ENCODE measurements around the gene COLEC11. TPM values are rescaled to one million over a fixed set of nuclear protein-coding genes. Genes with fewer than 3 reads are reported as not detected.

COLEC11 gene
- total RNA-seq, 1 experiment from 2014 or later: not detected

DNA sequence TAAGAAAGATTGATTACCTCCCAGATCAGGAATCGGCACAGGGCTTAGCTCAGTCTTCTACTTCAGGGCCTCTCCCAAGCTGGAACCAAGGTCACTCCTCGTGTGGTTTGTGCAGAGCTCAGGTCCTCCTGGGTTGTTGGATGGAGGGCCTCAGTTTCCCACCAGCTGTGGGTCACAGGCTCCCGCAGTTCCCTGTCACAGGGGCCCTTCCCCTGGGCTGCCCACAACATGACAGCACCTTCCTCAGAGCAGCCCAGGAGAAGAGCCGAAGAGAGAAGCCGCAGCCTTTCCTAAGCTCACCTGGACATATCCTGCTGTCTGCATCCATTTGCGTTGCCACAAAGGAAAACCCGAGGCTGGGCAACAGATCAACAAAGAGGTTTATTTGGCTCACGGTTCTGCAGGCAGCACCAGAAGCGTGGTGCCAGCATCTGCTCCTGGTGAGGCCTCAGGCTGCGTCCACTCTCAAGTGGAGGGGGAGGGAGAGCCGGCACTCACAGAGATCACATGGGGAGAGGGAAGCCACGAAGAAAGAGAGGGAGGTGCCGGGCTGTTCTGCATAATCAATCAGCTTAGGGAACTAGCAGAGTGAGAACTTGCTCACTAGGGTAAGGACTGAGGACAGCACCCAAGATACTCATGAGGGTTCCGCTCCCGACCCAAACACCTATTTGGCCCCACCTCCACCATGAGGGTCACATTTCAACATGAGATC, 50.1 kb downstream of the COLEC11 start:
- H3K27ac ChIP-seq (ENCODE audit: low read length): no peak overlapping the region
- no peak overlapping the region for H3K9ac ChIP-seq (ENCODE audit: low read length)
- no peak overlapping the region for H2AFZ ChIP-seq (ENCODE audit: low read length)
- no peak overlapping the region for H3K4me2 ChIP-seq (ENCODE audit: low read depth, low read length, poor library complexity, severe bottlenecking)
- H4K20me1 ChIP-seq (ENCODE audit: insufficient read depth, low read depth, low read length): no peaks in the 10 kb centered on the region
- H3K79me2 ChIP-seq (ENCODE audit: low read length): no peaks in the 10 kb centered on the region
- no peaks in the 10 kb centered on the region for H3K9me3 ChIP-seq (ENCODE audit: low read length)
- no peaks in the 10 kb centered on the region for H3K36me3 ChIP-seq (ENCODE audit: insufficient read depth, low read length)
- H3K27me3 ChIP-seq (ENCODE audit: low read length): no peaks in the 10 kb centered on the region
- no peaks in the 10 kb centered on the region for H3K4me1 ChIP-seq (ENCODE audit: low read length)
- no peaks in the 10 kb centered on the region for H3K9me2 ChIP-seq (replicated peaks; ENCODE audit: insufficient read depth, low read length)
- H3K4me3 ChIP-seq (ENCODE audit: low read length): no peak overlapping the region
- no peak for DNase-seq

DNA sequence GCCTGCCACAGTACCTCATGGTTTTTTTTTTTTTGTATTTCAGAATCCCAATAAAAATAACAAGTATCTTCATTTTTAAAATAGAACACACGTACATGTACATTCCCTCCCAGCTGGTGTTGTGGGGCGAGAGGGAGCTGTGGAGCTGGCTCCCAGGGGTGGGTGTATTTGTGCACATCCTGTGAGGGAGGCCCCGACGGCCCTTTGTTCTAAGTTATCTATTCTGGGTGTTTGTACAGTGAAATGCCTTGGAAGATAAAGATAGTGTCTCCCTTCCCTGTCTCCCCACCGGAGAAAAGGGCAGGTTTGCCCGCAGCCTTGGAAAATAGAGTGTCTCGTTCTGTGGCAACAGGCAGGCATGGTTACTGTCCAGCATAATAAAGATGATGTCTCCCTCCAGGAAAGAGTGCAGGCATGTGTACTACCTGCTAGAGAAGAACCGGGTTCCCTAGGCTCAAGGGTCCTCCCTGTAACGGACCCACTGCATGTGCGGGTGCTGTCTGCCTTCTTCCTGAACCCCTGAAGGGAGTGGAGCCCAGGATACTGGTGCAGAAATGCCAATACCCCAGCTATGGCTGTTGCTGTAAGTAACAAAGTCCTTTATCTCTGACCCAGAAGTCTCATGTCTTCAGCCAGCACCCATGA, 51.0 kb downstream of the COLEC11 start:
- Histone ChIP-seq H3K4me3 (ENCODE audit: low read length) (no peak overlapping the region), H3K9me3 (ENCODE audit: low read length) (no peaks in the 10 kb centered on the region), H3K9me2 (replicated peaks; ENCODE audit: insufficient read depth, low read length) (no peaks in the 10 kb centered on the region), H3K27ac (ENCODE audit: low read length) (no peak overlapping the region), H3K27me3 (ENCODE audit: low read length) (no peaks in the 10 kb centered on the region), H3K4me1 (ENCODE audit: low read length) (peaks cover 4% of the 10 kb centered on the region), H2AFZ (ENCODE audit: low read length) (no peak overlapping the region), H4K20me1 (ENCODE audit: insufficient read depth, low read depth, low read length) (no peaks in the 10 kb centered on the region), H3K9ac (ENCODE audit: low read length) (no peak overlapping the region), H3K36me3 (ENCODE audit: insufficient read depth, low read length) (no peaks in the 10 kb centered on the region), H3K4me2 (ENCODE audit: low read depth, low read length, poor library complexity, severe bottlenecking) (no peak overlapping the region), H3K79me2 (ENCODE audit: low read length) (no peaks in the 10 kb centered on the region)
- no peak for DNase-seq

DNA sequence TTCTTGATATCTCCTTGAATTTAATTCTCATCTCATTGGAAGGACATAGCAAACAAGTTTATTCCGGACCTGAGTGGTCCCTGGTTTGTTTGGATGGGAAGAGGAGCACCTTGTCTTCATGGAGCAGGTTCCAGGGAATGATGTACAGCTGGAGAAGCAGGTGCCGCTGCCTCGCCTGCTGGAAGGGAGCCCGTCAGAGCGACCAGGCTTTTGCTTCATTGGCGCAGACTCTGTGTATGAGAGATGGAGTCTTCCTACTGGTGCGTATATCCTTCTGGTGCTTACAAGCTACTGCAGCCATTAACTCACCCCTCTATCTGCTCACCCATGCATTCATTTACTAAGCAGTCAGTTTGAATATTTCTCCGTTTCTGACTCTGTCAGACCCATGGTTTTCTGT, 51.5 kb downstream of the COLEC11 start:
- Histone ChIP-seq H3K9me3 (ENCODE audit: low read length) (no peaks in the 10 kb centered on the region), H3K4me1 (ENCODE audit: low read length) (peaks cover 7% of the 10 kb centered on the region), H3K36me3 (ENCODE audit: insufficient read depth, low read length) (no peaks in the 10 kb centered on the region), H4K20me1 (ENCODE audit: insufficient read depth, low read depth, low read length) (no peaks in the 10 kb centered on the region), H3K79me2 (ENCODE audit: low read length) (no peaks in the 10 kb centered on the region), H2AFZ (ENCODE audit: low read length) (no peak overlapping the region), H3K4me2 (ENCODE audit: low read depth, low read length, poor library complexity, severe bottlenecking) (no peak overlapping the region), H3K9ac (ENCODE audit: low read length) (no peak overlapping the region), H3K9me2 (replicated peaks; ENCODE audit: insufficient read depth, low read length) (no peaks in the 10 kb centered on the region), H3K27me3 (ENCODE audit: low read length) (no peaks in the 10 kb centered on the region), H3K27ac (ENCODE audit: low read length) (no peak overlapping the region), H3K4me3 (ENCODE audit: low read length) (no peak overlapping the region)
- no peak for DNase-seq

DNA sequence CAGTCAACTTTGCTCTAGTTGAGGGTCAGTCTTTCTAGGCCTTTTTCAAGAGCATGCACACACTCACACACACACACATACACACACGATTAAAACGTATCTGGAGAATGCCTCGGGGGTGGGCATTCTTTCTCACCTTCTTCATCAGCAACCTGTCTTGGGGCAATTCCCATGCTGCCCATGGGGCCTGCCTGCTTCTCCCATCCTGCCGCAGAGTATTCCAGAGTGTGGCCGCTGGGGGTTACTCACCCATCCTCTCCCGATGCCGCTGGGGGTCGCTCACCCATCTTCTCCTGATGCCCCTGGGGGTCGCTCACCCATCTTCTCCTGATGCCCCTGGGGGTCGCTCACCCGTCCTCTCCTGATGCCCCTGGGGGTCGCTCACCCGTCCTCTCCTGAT, 52.3 kb downstream of the COLEC11 start:
- Histone ChIP-seq H2AFZ (ENCODE audit: low read length) (no peak overlapping the region), H3K79me2 (ENCODE audit: low read length) (no peaks in the 10 kb centered on the region), H4K20me1 (ENCODE audit: insufficient read depth, low read depth, low read length) (no peaks in the 10 kb centered on the region), H3K9me2 (replicated peaks; ENCODE audit: insufficient read depth, low read length) (no peaks in the 10 kb centered on the region), H3K4me3 (ENCODE audit: low read length) (no peak overlapping the region), H3K27me3 (ENCODE audit: low read length) (no peaks in the 10 kb centered on the region), H3K27ac (ENCODE audit: low read length) (no peak overlapping the region), H3K36me3 (ENCODE audit: insufficient read depth, low read length) (no peaks in the 10 kb centered on the region), H3K4me1 (ENCODE audit: low read length) (peaks cover 15% of the 10 kb centered on the region), H3K9ac (ENCODE audit: low read length) (no peak overlapping the region), H3K9me3 (ENCODE audit: low read length) (no peaks in the 10 kb centered on the region), H3K4me2 (ENCODE audit: low read depth, low read length, poor library complexity, severe bottlenecking) (no peak overlapping the region)
- DNase-seq: no peak

DNA sequence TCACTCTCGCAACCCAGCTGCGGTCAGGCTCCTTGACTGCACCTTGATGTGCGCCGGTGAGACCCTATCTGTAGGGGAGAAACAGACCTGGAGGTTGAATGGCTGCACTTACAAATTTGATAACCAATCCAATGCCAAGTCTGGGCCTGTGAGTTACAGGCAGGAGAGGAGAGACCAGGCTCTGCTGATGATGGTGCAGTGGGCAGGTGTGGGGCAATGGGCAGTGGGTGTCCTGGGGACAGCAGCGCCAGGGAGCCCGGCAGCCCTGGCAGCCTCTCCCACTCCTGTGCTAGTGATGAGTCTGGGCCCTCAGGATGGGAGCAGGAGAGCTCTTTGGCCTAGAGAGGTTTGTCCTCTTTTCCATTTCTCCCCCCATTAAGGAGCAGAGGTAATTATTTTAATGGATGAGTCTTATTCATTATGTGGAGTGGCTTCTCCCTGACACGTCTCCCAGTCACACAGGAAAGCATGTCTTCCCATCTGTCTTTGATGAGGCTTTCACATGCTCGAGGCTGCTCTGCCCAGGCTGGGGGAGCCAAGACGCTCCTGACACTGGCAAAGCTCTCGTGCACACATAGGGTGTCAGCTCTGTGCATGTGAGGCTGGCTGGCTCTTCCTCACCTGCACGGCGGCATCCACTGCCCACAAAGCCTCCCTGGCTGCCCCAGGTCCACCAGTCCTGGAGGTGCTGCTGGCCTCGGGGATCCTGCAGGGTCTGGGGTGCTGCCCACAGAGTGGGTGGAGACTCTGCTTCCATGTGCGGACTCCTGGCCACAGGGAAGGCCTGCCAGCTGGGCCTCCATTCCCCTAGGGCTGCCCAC, 53.1 kb downstream of the COLEC11 start:
- Histone ChIP-seq H3K27me3 (ENCODE audit: low read length) (no peaks in the 10 kb centered on the region), H3K79me2 (ENCODE audit: low read length) (no peaks in the 10 kb centered on the region), H3K9me3 (ENCODE audit: low read length) (no peaks in the 10 kb centered on the region), H3K4me3 (ENCODE audit: low read length) (no peak overlapping the region), H3K36me3 (ENCODE audit: insufficient read depth, low read length) (no peaks in the 10 kb centered on the region), H3K4me1 (ENCODE audit: low read length) (peaks cover 19% of the 10 kb centered on the region), H3K9me2 (replicated peaks; ENCODE audit: insufficient read depth, low read length) (no peaks in the 10 kb centered on the region), H3K9ac (ENCODE audit: low read length) (no peak overlapping the region), H4K20me1 (ENCODE audit: insufficient read depth, low read depth, low read length) (no peaks in the 10 kb centered on the region), H3K27ac (ENCODE audit: low read length) (no peak overlapping the region), H3K4me2 (ENCODE audit: low read depth, low read length, poor library complexity, severe bottlenecking) (no peak overlapping the region), H2AFZ (ENCODE audit: low read length) (no peak overlapping the region)
- no peak for DNase-seq

DNA sequence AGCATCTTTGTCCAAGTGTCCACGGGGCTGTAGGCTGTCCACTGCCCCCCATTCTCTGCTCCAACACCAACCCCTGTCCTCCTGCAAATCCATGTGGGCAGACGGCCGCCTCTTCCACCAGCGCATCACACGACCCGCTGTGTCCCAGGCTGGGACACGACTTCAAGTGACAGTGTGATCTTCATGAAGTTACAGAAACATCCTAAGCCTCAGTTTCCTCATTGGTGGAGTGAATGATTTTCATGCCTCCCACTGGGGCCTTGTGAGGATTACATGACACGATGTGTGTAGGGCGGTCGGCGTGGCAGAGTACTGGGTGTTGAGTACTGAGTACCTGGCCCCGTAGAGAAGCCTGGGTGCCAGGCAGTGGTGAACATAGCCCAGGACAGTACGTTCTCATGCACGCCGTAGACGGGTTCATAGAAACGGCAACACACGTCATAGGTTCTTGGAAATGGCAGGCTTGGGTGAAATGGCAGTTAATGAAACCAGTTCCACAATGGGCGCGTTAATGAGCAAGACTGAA, 53.8 kb downstream of the COLEC11 start:
- no peak overlapping the region for H2AFZ ChIP-seq (ENCODE audit: low read length)
- no peaks in the 10 kb centered on the region for H4K20me1 ChIP-seq (ENCODE audit: insufficient read depth, low read depth, low read length)
- H3K4me2 ChIP-seq (ENCODE audit: low read depth, low read length, poor library complexity, severe bottlenecking): no peak overlapping the region
- H3K4me3 ChIP-seq (ENCODE audit: low read length): no peak overlapping the region
- H3K79me2 ChIP-seq (ENCODE audit: low read length): no peaks in the 10 kb centered on the region
- DNase-seq: no peak
- H3K27me3 ChIP-seq (ENCODE audit: low read length): no peaks in the 10 kb centered on the region
- no peak overlapping the region for H3K27ac ChIP-seq (ENCODE audit: low read length)
- H3K4me1 ChIP-seq (ENCODE audit: low read length): peaks cover 19% of the 10 kb centered on the region
- H3K9ac ChIP-seq (ENCODE audit: low read length): no peak overlapping the region
- H3K9me3 ChIP-seq (ENCODE audit: low read length): no peaks in the 10 kb centered on the region
- no peaks in the 10 kb centered on the region for H3K9me2 ChIP-seq (replicated peaks; ENCODE audit: insufficient read depth, low read length)
- H3K36me3 ChIP-seq (ENCODE audit: insufficient read depth, low read length): no peaks in the 10 kb centered on the region

DNA sequence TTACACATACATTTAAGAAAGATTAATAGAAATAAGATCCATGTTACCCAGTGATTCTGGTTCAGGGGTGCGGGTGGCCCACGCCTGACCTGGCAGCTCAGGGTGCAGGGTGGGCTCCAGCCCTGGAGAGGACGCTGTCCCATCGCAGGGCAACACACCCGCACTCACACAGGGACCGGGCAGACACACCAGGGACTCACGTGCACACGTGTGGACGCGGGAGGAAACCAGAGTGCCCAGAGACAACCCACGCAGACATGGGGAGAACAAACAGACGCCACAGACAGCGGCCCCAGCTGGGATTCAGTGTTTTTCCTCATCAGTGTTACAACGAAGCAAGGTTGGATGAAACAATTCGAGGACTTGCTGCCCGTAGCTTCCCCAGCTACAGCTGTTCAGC, 54.7 kb downstream of the COLEC11 start:
- Histone ChIP-seq H3K4me1 (ENCODE audit: low read length) (peaks cover 19% of the 10 kb centered on the region), H3K9ac (ENCODE audit: low read length) (no peak overlapping the region), H3K79me2 (ENCODE audit: low read length) (no peaks in the 10 kb centered on the region), H2AFZ (ENCODE audit: low read length) (no peak overlapping the region), H3K9me3 (ENCODE audit: low read length) (no peaks in the 10 kb centered on the region), H4K20me1 (ENCODE audit: insufficient read depth, low read depth, low read length) (no peaks in the 10 kb centered on the region), H3K27ac (ENCODE audit: low read length) (no peak overlapping the region), H3K4me2 (ENCODE audit: low read depth, low read length, poor library complexity, severe bottlenecking) (no peak overlapping the region), H3K9me2 (replicated peaks; ENCODE audit: insufficient read depth, low read length) (no peaks in the 10 kb centered on the region), H3K36me3 (ENCODE audit: insufficient read depth, low read length) (no peaks in the 10 kb centered on the region), H3K4me3 (ENCODE audit: low read length) (no peak overlapping the region), H3K27me3 (ENCODE audit: low read length) (no peaks in the 10 kb centered on the region)
- no peak for DNase-seq
